ENCODE measurements around the gene ENPP1.
A peak's percentile ranks its signal among the peaks of the same experiment; 100 is the strongest.

ENPP1 gene

GRCh38 chr6:131807644-131808459, at the start of gene ENPP1:
Gene ENPP1 (plus strand): TSS chr6:131808020. CDS start chr6:131808036, 16 bp downstream.
- peak; percentile 35 for DNase-seq (ENCODE audit: low read depth)

DNA sequence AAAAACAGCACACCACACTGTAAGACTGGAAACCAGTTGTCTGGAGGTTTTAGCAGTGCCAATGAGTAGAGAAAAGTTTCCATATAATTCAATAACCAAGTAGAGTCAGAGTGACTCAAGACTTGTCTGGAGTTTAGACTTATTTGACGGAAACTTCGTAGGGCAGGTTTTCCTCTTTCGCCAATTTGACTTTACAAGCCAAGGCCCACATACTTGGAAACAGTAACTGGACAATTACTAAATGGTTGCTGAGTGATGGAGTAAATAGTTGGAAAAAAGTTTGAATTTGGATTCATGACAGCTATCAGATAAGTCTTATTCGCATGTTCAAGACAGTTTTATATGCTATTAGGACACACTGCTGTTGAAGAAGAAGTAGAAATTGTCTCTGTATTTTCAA, 48.9 kb upstream of the ENPP1 start:
- no peak for DNase-seq (ENCODE audit: low read depth)

- DNase-seq (ENCODE audit: low read depth): no peak
Observed at GRCh38 chr6:131761060-131761761, 46.6 kb upstream of the ENPP1 start.

DNA sequence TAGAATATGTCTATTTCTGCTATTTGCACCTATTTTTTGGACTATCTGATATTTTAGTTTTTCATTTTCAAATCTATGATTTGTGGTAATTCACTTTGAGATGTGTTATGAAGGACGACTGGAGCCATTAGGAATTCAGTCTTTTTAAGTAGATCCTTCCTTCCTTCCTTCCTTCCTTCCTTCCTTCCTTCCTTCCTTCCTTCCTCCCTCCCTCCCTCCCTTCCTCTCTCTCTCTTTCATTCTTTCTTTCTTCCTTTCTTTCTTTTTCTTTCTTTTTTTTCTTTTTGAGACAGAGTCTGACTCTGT, 46.1 kb upstream of the ENPP1 start:
- no peak for DNase-seq (ENCODE audit: low read depth)

GRCh38 chr6:131762984-131763383, 44.8 kb upstream of the ENPP1 start:
- no peak for DNase-seq (ENCODE audit: low read depth)

DNA sequence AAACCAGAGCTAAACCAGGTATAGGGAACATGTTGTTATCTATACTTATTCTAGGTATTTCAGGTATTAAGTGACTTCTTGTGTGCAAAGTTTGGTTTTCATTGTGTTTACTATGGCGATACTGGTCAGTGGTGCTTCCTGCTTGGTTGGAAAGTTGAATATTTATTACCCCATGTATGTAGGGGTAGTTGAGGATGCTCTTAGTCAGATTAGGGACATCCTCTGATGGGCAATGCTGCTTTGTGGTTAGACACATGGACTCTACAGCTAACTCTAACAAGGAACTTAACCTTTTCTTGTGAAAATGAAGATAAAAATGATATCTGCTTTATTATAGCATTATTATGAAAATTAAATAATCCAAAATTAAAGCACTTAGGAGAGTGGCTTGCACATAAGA, 44.1 kb upstream of the ENPP1 start:
- no peak for DNase-seq (ENCODE audit: low read depth)

GRCh38 chr6:131764350-131764749, 43.5 kb upstream of the ENPP1 start:
- DNase-seq (ENCODE audit: low read depth): no peak

- no peak for DNase-seq (ENCODE audit: low read depth)
Observed at GRCh38 chr6:131765081-131765803, 42.6 kb upstream of the ENPP1 start.

DNA sequence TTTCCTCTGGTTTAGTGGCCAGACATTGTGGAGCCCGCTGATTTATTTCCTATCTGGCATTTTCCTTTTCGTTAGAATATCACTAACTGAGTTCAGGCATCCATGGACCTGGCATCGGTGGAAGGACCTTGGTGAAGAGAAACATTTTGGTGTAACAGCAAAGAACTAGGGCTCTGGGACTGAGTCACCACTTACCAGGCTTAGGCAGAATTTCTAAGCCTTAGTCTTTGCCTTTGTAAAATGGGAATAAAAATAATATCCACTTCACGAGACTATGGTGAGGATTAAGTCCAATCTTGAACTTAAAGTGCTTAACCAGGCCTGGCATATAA, 42.0 kb upstream of the ENPP1 start:
- DNase-seq (ENCODE audit: low read depth): no peak

DNA sequence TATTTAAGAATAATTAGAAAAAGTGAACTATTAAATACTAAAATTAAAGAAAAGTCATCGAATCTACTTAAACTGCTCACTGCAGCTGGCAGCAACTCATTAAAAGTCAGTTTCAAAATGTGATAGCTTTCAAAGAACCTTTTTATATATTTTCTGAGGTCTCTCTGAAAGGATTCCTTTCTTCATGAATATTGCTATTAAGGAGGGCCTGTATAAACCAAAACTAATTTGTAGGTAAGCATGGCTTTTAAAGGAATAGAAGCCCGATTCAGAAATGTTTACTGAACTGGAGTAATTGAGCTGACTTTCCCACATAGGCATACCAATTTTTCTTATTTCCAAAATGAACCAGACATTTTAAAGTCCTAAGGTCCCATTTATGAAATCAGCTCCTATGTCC, 41.2 kb upstream of the ENPP1 start:
- no peak for DNase-seq (ENCODE audit: low read depth)

- DNase-seq (ENCODE audit: low read depth): no peak
Observed at GRCh38 chr6:131768964-131769363, 38.9 kb upstream of the ENPP1 start.

DNA sequence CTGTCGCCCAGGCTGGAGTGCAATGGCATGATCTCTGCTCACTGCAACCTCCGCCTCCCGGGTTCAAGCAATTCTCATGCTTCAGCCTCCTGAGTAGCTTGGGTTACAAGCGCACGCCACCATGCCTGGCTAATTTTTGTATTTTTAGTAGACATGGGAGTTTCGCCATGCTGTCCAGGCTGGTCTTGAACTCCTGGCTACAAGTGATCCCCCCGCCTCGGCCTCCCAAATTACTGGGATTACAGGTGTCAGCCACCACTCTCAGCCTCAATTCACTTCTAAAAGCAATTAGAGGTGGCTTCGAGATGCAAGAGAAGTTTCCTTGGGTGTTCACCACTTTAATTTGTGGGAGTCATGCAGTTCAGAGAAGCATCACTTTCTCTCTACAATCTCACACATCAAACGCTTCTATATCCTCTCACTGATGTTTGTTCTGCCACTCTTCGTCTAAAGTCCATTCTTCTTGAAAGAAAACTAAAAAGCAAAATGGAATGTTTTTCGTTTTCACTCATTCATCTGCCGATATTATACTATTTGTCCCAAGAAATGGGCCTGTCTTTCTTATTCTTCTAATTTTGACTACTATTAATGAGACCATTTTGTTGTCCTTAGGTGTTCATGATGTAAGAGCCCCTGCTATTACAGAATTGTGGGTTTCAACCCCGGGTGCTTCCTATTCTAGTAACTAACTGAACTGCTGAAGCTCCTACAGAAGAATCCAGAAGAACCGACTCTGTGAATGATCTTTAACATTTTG, 38.3 kb upstream of the ENPP1 start:
- no peak for DNase-seq (ENCODE audit: low read depth)

- DNase-seq (ENCODE audit: low read depth): no peak
Observed at GRCh38 chr6:131770776-131771175, 37.0 kb upstream of the ENPP1 start.

DNA sequence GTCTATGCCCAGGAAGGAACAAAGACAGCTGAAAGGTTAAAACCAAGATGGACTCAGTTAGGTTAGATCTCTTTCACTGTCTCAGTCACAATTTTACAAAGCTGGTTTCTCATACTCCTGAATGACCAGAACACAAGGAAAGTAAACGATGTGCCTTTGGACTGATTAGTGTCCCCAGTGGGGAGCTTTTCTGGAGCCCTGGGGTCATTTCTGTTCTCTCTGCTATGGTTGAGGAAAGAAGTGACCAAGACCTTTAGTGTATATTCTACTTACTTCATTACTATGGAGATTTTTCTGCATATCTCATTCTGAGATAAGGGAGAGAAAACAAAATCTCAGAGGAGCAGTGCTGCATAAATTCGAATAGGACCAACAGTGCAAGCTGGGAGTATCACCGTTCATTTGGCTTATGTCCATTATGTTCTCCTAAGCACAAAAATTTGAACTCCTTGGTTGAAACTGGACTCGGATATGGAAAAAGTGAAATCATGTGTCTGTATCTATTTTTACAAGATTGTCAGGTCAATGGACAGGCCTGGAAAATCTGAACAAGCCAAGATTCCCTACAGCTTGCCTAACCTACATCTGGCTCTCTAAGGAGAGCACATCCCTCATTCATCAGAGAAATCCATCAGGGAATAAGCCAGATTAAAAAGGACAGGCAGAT, 34.4 kb upstream of the ENPP1 start:
- no peak for DNase-seq (ENCODE audit: low read depth)

DNA sequence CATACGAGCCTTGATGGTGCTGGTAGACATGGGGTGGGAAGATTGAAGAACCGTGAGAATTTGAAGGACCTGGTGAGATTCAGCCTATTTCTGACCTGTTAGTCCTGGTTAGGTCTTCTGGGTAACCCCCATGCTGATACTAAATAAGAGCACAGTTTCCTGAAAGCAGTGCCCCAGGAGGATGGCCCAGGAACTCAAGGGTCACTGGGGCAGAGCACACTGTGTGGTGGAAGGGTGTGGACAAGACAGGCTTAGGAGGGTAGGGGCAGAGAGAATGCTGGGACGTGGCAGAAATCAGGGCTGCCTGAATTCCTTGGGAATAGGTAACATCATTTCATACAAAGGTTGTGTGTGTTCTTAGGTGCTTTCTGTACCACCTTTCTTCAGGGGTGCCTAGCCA, 31.9 kb upstream of the ENPP1 start:
- no peak for DNase-seq (ENCODE audit: low read depth)

DNA sequence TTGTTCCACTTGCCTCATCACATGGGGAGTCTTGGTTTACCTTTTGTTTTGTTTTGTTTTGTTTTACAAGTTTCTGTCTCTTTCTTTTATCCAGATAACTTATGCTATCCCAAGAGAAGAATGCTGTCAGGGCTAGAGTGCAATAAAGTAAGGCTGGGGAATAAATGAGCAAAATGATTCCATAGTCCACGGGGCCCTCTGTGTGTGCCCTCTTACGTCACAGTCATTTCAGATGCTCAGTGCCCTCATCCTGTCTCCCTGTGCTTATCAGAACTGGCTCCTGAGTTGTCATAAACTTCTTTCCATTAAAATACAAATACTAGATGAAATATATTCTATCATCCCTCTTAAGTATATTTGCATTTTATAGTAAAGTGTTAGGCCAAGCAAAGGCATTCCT, 30.8 kb upstream of the ENPP1 start:
- DNase-seq (ENCODE audit: low read depth): no peak

DNA sequence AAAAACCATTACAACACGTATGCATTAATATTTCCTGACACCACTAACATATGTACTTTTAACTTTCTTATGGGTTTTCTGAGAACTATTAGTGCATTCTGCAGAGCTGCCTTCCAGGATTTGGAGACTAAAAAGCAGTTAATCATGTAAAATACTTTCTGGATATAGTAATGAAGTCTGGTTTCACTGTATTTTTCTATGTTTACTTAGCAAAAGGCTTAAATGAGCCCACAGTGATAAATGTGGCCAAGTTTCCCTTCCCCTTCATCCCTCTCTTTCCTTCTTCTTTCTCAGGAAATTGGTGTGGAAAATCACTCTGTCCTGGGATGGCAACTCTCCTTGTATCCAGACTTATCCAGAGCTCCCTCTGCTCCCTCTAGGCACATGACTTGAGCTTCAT, 29.7 kb upstream of the ENPP1 start:
- DNase-seq (ENCODE audit: low read depth): no peak

DNA sequence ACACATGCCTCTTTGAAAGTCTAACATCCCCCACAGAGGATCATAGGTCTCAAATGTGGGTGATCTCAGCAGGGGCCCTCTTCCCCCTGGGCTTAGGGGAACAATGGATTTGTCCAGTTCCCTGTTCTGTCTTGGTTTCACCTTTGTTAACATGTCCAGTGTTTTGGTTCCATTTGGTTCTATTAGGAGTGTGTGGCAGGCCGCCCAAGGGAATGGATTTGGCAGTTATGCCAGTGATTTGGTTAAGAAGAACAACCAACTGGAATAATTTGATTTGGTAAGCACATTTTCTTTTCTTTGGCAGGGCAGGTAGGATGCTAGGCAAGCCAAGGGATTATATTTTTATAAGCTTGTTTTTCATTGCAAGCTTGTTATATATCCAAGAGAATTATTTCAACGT, 28.5 kb upstream of the ENPP1 start:
- DNase-seq (ENCODE audit: low read depth): no peak

DNA sequence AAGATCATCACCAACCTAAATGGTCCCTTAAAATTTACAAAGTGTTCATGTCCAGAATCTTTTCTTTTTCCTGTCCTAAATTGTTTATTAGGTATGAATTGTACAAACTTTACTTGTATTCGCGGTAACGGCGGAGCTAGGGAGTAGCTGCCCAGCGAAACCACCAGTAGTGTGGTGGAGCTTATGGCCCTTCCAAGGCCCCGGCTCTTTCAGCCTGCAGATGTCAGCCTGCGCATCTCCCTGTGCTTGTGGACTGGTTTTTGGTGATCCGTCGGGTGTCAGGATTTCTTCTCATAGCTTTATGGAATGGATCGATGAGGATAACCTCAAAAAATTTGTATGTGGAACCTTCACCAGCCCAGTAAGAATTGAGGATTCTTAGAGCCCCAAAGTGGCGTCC, 27.2 kb upstream of the ENPP1 start:
- DNase-seq (ENCODE audit: low read depth): no peak

DNA sequence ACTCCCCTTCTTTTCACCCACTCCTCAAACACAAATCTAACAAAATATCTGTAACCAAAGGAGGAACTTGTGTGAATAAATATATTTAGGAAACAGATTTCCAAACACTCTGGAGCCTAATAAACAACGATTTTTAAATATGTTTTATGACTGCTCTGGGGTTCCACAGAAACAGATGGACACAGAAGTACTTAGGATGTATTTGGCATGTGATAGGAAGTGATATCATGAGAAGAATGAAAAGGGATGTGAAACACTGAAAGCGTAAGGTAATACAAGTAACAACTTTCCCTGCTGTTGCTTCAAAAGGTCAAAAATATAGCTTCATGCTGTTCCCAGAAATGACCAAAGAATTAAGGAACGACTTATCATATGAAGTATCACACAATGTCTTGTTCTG, 26.1 kb upstream of the ENPP1 start:
- DNase-seq (ENCODE audit: low read depth): no peak

DNA sequence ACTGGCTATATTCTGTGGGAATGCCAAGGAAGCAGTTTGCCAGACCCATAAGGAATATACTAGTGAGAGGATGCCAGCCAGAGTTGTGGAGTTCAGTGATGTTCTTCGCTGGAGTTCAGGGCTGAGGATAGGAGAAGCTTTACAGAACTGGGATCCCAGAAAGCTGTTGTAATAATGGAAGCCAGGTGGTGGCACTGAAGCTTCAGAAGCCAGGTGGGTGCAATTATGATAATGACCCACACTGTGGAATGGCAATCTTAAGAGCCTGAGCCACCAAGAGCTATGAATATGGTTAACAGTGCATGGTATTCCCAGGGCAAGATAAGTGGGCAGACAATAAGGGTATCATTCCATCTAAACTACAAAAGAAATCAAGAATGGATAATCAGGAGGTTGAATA, 25.1 kb upstream of the ENPP1 start:
- no peak for DNase-seq (ENCODE audit: low read depth)

DNA sequence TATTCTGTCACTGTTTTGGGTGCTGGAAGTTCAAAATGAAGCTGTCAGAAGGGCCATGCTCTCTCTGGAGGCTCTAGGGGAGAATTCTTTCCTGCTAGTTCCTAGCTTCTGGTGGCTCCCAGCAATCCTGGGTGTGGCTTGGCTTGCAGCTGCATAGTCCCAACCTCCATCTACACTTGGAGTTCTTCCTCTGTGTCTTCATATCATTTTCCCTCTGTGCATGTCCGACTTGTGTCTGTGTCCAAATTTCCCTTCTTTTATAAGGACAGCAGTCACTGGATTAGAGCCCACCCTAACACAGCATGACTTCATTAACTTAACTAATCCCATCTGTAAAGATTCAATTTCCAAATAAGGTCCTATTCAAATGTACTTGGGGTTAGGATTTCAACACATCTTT, 23.3 kb upstream of the ENPP1 start:
- no peak for DNase-seq (ENCODE audit: low read depth)
